DND-41 (cell line): ENCODE measurements around the gene RNF144B.

Experiments
- ATAC-seq: fragments of 200-7000 bp; cut with Tn5 transposase; 3 replicates; pipeline ENCODE4 v1.9.1; 2021; ENCODE audit warnings: low read depth; ENCODE audit not compliant: insufficient read depth
- DNase-seq: peaks from one replicate; pipeline ENCODE4 v3.0.0-alpha.2; 2020
- H2AFZ ChIP-seq: 2 replicates; pipeline ENCODE4 v1.6.0; 2012; ENCODE audit warnings: low read depth, low read length
- H3K27ac ChIP-seq: 2 replicates; pipeline ENCODE4 v1.5.1; 2012; ENCODE audit warnings: low read length, inconsistent platforms
- H3K27me3 ChIP-seq: fragments of 200-600 bp; sonication (generic); 2 replicates; pipeline ENCODE4 v1.6.0; 2012; ENCODE audit warnings: low read length, mild to moderate bottlenecking, inconsistent platforms; ENCODE audit not compliant: insufficient read depth, poor library complexity
- H3K36me3 ChIP-seq: 2 replicates; pipeline ENCODE4 v1.5.1; 2012; ENCODE audit warnings: low read length, inconsistent platforms; ENCODE audit not compliant: insufficient read depth
- H3K4me1 ChIP-seq: 2 replicates; pipeline ENCODE4 v1.5.1; 2012; ENCODE audit warnings: mild to moderate bottlenecking, low read length; ENCODE audit not compliant: insufficient read depth
- H3K4me2 ChIP-seq: 2 replicates; pipeline ENCODE4 v1.6.0; 2012; ENCODE audit warnings: mild to moderate bottlenecking, moderate library complexity, low read length, inconsistent platforms; ENCODE audit not compliant: insufficient read depth
- H3K4me3 ChIP-seq, 2 experiments: fragments of 200-600 bp in 1 of 2; shearing (Covaris generic) in 1 of 2; 2 replicates each; pipeline ENCODE4 v1.5.1; 2012 to 2016; ENCODE audit warnings: inconsistent platforms in 2 of 2, low read length in 2 of 2, mild to moderate bottlenecking in 2 of 2, low read depth in 1 of 2, moderate library complexity in 1 of 2
- H3K79me2 ChIP-seq: 2 replicates; pipeline ENCODE4 v1.6.0; 2012; ENCODE audit warnings: low read length, inconsistent platforms; ENCODE audit not compliant: insufficient read depth
- H3K9ac ChIP-seq: 2 replicates; pipeline ENCODE4 v1.6.0; 2012; ENCODE audit warnings: low read depth, mild to moderate bottlenecking, inconsistent platforms, low read length, moderate library complexity
- H3K9me3 ChIP-seq: 2 replicates; pipeline ENCODE4 v1.5.1; 2012; ENCODE audit warnings: low read length, moderate library complexity, mild to moderate bottlenecking, inconsistent platforms; ENCODE audit not compliant: insufficient read depth, severe bottlenecking
- H4K20me1 ChIP-seq: 2 replicates; pipeline ENCODE4 v1.6.0; 2012; ENCODE audit warnings: low read length; ENCODE audit not compliant: insufficient read depth
- EZH2 ChIP-seq: IDR thresholded peaks from 3 replicates; pipeline ENCODE4 v1.6.1; 2012; ENCODE audit warnings: borderline replicate concordance, low read depth, mild to moderate bottlenecking, moderate library complexity, low read length, inconsistent platforms; ENCODE audit not compliant: severe bottlenecking
- TF ChIP-seq, protein P1 (sequence below): IDR thresholded peaks from 2 replicates; pipeline ENCODE4 v1.5.1; 2012; ENCODE audit warnings: borderline replicate concordance, low read length, moderate library complexity, mild to moderate bottlenecking; ENCODE audit not compliant: poor library complexity, severe bottlenecking; ENCODE audit errors: extremely low read depth

Gene RNF144B

DNA sequence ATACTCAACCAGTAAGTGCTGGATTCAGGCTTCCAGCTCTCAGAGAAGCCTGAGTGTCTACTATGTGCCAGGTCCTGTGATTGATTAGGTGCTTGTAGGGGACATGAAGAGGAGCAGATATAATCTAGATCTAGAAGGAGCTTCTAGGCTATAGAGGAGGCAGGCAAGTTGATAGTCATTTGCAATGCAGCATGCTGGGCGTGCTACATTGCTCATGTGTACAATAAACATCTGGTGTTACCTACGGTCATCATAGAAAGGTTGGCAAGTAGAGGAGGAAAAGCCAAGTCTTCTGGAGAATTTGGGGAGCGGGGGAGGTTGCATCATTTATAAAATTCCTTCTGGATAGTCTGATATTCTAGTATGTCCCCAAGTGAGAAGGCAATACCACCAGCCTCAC, 33.2 kb downstream of the RNF144B start:
- Histone ChIP-seq H3K79me2 (no peaks in the 10 kb centered on the region), H3K4me1 (no peaks in the 10 kb centered on the region), H3K4me3 (no peak overlapping the region), H3K36me3 (no peaks in the 10 kb centered on the region), H3K27me3 (peaks cover 5% of the 10 kb centered on the region), H3K9me3 (no peaks in the 10 kb centered on the region), H3K27ac (no peak overlapping the region), H3K9ac (no peak overlapping the region), H3K4me2 (no peak overlapping the region), H2AFZ (no peak overlapping the region), H4K20me1 (no peaks in the 10 kb centered on the region)
- DNase-seq (no peak), ATAC-seq (no peak)
- no peak for TF ChIP-seq EZH2
- TF ChIP-seq, protein P1, sequence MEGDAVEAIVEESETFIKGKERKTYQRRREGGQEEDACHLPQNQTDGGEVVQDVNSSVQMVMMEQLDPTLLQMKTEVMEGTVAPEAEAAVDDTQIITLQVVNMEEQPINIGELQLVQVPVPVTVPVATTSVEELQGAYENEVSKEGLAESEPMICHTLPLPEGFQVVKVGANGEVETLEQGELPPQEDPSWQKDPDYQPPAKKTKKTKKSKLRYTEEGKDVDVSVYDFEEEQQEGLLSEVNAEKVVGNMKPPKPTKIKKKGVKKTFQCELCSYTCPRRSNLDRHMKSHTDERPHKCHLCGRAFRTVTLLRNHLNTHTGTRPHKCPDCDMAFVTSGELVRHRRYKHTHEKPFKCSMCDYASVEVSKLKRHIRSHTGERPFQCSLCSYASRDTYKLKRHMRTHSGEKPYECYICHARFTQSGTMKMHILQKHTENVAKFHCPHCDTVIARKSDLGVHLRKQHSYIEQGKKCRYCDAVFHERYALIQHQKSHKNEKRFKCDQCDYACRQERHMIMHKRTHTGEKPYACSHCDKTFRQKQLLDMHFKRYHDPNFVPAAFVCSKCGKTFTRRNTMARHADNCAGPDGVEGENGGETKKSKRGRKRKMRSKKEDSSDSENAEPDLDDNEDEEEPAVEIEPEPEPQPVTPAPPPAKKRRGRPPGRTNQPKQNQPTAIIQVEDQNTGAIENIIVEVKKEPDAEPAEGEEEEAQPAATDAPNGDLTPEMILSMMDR = no peak

DNA sequence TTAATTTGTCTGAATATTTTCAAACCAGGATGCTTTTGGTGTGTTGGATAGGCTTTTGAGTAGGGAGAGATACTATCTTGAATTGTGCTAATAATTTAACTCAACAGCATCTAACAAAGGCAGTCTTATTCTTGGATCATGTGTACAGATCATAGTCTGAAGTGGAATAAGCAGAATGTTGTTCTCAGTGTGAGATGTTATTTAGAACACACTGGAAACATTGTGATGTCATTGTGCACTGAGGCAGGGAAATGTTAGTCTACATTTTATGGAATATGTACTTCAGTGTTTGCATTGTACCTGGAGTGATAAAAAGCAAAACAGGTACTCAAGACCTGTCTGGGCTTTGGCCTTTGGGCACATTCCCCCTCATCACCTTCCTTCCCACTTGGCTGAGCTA, 35.0 kb downstream of the RNF144B start:
- Histone ChIP-seq H3K4me3 (no peak overlapping the region), H3K27ac (no peak overlapping the region), H3K9ac (no peak overlapping the region), H3K79me2 (no peaks in the 10 kb centered on the region), H3K4me1 (no peaks in the 10 kb centered on the region), H3K9me3 (no peaks in the 10 kb centered on the region), H3K4me2 (no peak overlapping the region), H3K27me3 (peaks cover 5% of the 10 kb centered on the region), H3K36me3 (no peaks in the 10 kb centered on the region), H4K20me1 (no peaks in the 10 kb centered on the region), H2AFZ (no peak overlapping the region)
- DNase-seq (no peak), ATAC-seq (no peak)
- TF ChIP-seq EZH2 = no peak
- TF ChIP-seq, protein P1 = no peak

DNA sequence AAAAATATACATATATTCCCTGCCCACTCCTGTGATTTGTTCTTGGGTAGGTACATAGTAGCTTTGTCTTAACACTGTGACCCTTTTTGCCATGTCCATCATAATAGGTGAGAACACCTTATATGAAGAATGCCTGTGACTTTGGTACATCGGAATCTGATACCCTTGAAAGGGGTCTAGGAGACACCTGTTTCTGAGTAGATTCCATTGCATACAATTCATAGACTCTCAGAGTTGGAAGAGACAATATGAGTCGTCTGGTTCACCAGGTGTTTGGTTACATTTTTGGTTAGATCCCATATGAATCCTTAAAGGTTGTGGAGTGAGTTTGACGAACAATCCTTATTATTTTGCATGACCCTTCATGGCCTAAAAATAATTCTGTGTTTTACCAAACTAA, 36.3 kb downstream of the RNF144B start:
- no peaks in the 10 kb centered on the region for H3K79me2 ChIP-seq

More for the DNA sequence above, 36.3 kb downstream of the RNF144B start:
- DNase-seq (no peak), ATAC-seq (no peak)
- Histone ChIP-seq H4K20me1 (no peaks in the 10 kb centered on the region), H3K36me3 (no peaks in the 10 kb centered on the region), H3K9ac (no peak overlapping the region), H3K27ac (no peak overlapping the region), H3K4me3 (no peak overlapping the region), H3K4me2 (no peak overlapping the region), H2AFZ (no peak overlapping the region), H3K4me1 (no peaks in the 10 kb centered on the region), H3K9me3 (no peaks in the 10 kb centered on the region), H3K27me3 (peaks cover 5% of the 10 kb centered on the region)
- no peak for TF ChIP-seq EZH2
- TF ChIP-seq, protein P1 = no peak
